NCI-H774 (cell line): ENCODE results near the gene SYT5.
"Not testable (repeated sequence)": the region's sequence is repeated elsewhere in the genome, so short reads cannot be mapped to it uniquely, and the experiment has no call there.

Source experiments
- DNase-seq: peaks from one replicate; lab custom pipeline; 2025; lab: John Stamatoyannopoulos, UW

Gene SYT5

GRCh38 chr19:55206664-55207500 lies 26.8 kb upstream of the SYT5 start:
- peak; percentile 67 for DNase-seq

GRCh38 chr19:55202199-55202598 lies 22.1 kb upstream of the SYT5 start:
- not testable (repeated sequence) for DNase-seq

GRCh38 chr19:55199620-55200204 lies 19.6 kb upstream of the SYT5 start:
- DNase-seq, result no peak

GRCh38 chr19:55198651-55199050 lies 18.6 kb upstream of the SYT5 start:
- no peak for DNase-seq

- DNase-seq, result no peak
Measured at GRCh38 chr19:55197528-55197927, 17.4 kb upstream of the SYT5 start.

GRCh38 chr19:55196803-55197202 lies 16.7 kb upstream of the SYT5 start:
- DNase-seq, result no peak

GRCh38 chr19:55193481-55193880 lies 13.4 kb upstream of the SYT5 start:
- DNase-seq, result no peak

- DNase-seq, result no peak
Measured at GRCh38 chr19:55189403-55189835, 9.3 kb upstream of the SYT5 start.

GRCh38 chr19:55188625-55189024 lies 8.5 kb upstream of the SYT5 start:
- DNase-seq, result no peak

- no peak for DNase-seq
Measured at GRCh38 chr19:55186080-55186479, 6.0 kb upstream of the SYT5 start.

- no peak for DNase-seq
Measured at GRCh38 chr19:55181740-55182139, 1.7 kb upstream of the SYT5 start.

- DNase-seq, result peak; percentile 89
Measured at GRCh38 chr19:55178781-55179599, 1.1 kb downstream of the SYT5 start.

GRCh38 chr19:55176076-55176475 lies 4.0 kb downstream of the SYT5 start:
- DNase-seq, result no peak

- no peak for DNase-seq
Measured at GRCh38 chr19:55175117-55175867, 4.8 kb downstream of the SYT5 start.

GRCh38 chr19:55174425-55175116 lies 5.5 kb downstream of the SYT5 start:
- no peak for DNase-seq

- peak; percentile 74 for DNase-seq
Measured at GRCh38 chr19:55173714-55174409, 6.2 kb downstream of the SYT5 start.

GRCh38 chr19:55173186-55173713 lies 6.8 kb downstream of the SYT5 start:
- no peak for DNase-seq

- DNase-seq, result no peak
Measured at GRCh38 chr19:55172741-55173140, 7.3 kb downstream of the SYT5 start.

GRCh38 chr19:55172318-55172717 lies 7.8 kb downstream of the SYT5 start:
- not testable (repeated sequence) for DNase-seq

- DNase-seq, result no peak
Measured at GRCh38 chr19:55171440-55171839, 8.6 kb downstream of the SYT5 start.
